Epithelial cell of proximal tubule (primary cell): ENCODE data around the gene TBC1D16. TPM values are rescaled to one million over a fixed set of nuclear protein-coding genes. Genes with fewer than 3 reads are reported as not detected.

Experiments used
- DNase-seq: peaks from one replicate; pipeline ENCODE4 v3.0.0-alpha.2; 2011; ENCODE audit warnings: low read depth
- H3K4me3 ChIP-seq: 2 replicates; pipeline ENCODE4 v1.5.1; 2011; ENCODE audit warnings: low read depth, mild to moderate bottlenecking, low read length
- total RNA-seq: library from RNA; depleted of rRNA; stranded (reverse); fragments of >200 nt; gene quantifications from 2 replicates; pipeline ENCODE4 v1.2.3, GENCODE V29; 2015
- TF ChIP-seq, protein P1 (sequence below): conservative IDR thresholded peaks from 2 replicates; pipeline ENCODE4 v1.5.1; 2012; ENCODE audit warnings: low read depth, mild to moderate bottlenecking, low read length

Gene TBC1D16
- total RNA-seq, 1 donor from 2014 or later, result 19.9 TPM

DNA sequence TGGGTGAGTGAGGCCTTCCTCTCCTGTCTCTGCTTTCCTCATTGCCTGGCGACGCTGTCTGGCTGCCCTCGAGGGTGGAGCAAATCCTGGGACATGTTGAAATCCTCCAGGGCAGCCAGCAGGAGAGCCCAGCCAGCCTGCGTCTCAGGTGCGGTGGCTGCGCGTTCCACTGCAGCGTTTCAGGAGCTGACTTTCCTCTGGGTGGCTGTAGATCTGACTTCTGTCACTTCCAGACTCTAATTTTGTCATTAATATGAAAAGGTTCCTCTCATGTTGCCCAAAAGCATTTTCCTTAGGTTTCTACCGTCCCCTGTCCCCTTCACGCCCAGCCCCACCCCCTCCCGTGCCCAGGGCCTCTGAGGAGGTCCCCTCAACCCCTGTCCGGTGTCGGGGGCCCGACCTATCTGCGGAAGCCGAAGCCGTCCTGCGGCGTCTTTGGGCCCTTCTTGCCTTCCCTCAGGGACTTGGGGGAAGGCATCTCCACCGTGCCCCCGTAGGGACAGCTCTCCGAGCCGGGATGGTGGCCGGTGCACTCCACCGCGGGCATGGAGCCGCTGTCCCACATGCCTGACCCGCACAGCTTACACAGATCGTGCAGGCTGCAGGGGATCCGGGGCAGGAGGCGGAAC, 95.1 kb downstream of the TBC1D16 start:
- TF ChIP-seq, protein P1, sequence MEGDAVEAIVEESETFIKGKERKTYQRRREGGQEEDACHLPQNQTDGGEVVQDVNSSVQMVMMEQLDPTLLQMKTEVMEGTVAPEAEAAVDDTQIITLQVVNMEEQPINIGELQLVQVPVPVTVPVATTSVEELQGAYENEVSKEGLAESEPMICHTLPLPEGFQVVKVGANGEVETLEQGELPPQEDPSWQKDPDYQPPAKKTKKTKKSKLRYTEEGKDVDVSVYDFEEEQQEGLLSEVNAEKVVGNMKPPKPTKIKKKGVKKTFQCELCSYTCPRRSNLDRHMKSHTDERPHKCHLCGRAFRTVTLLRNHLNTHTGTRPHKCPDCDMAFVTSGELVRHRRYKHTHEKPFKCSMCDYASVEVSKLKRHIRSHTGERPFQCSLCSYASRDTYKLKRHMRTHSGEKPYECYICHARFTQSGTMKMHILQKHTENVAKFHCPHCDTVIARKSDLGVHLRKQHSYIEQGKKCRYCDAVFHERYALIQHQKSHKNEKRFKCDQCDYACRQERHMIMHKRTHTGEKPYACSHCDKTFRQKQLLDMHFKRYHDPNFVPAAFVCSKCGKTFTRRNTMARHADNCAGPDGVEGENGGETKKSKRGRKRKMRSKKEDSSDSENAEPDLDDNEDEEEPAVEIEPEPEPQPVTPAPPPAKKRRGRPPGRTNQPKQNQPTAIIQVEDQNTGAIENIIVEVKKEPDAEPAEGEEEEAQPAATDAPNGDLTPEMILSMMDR, result no peak
- DNase-seq, result no peak
- no peak overlapping the region for H3K4me3 ChIP-seq

DNA sequence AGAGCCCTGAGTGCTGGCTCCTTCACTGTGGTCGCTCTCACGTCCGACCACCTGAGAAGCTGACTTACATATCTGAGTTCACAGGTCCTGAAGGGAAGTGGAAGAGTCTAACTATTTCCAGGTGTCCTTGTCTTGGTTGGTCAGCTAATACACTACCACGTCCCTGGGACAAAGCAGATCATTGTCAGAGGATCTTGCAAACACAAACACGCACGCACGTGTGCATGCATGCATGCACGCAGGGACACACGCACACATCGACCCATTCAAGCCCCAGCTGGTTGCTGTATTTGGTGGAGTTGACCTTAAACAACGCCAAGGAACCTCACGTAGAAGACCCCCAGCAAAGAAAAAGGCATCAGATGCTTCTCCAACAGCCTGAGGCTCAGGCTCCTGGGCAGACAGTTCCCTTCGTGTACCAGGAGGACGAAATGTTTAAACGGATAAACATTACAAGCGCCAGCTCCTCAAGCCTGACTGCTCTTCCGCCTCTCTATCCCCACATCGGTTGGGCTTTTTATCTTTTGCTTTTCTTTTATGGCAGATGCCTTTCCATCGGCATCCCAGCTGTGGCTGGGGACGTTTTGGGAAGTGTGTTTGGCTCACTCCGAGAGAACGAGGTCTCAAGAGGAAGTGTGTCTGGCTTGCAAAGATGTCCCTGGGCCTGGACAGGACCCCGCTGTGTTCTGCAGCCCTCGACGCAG, 95.8 kb downstream of the TBC1D16 start:
- TF ChIP-seq, protein P1, result no peak
- H3K4me3 ChIP-seq, result no peak overlapping the region
- no peak for DNase-seq

DNA sequence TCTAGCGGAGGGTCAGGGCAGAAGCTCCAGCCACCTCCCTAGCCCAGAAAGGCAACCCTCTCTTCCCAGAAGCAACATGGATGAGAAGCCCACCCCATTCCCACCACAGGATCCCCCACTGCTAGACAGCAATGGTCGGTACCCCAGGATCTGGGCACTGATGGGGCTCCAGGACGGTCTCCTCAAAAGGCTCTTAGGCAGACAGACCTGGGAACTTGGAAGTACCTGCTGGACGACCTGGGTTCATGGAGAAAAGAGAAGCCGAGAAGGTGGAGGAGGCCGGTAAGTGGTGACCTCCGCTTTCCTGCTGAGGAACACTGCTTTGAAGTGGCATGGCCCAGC, 96.6 kb downstream of the TBC1D16 start:
- no peak overlapping the region for H3K4me3 ChIP-seq
- no peak for DNase-seq
- TF ChIP-seq, protein P1, result no peak

DNA sequence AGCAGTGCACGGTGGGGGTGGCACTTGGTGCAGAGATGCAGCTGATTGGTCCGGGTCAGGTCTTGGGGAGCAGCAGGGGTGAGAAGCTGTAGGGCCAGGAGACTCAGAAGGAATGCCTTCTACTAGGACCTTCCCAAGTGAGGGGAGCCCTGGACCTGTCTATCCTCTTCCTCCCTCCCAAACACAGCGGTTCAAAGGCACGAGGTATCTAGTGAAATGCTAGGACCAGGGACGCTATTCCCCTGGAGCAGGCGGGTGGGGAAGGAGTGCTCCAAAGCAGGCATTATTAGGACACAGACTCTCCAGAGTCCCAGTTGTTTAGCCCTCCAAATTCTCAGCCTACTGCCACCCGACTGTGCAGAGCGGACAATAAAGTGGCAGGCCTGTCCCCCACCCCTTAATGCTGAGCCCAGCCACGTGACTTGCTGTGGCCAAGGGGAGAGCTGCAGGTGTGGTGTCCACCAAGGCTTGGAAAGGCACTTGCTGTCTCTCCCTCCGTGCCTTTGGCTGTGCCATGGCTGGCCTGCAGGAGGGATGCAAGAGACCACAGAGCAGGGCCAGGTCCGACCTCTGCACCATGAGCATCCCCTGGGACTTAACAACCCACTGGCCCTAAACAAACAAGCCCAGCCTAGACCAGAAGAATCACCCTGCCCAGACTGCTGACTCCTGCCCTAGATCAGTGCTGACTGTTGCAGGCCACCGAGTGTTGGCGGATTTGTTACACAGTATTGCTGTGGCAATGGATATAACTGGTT, 97.2 kb downstream of the TBC1D16 start:
- DNase-seq, result no peak
- TF ChIP-seq, protein P1, result no peak
- no peak overlapping the region for H3K4me3 ChIP-seq

DNA sequence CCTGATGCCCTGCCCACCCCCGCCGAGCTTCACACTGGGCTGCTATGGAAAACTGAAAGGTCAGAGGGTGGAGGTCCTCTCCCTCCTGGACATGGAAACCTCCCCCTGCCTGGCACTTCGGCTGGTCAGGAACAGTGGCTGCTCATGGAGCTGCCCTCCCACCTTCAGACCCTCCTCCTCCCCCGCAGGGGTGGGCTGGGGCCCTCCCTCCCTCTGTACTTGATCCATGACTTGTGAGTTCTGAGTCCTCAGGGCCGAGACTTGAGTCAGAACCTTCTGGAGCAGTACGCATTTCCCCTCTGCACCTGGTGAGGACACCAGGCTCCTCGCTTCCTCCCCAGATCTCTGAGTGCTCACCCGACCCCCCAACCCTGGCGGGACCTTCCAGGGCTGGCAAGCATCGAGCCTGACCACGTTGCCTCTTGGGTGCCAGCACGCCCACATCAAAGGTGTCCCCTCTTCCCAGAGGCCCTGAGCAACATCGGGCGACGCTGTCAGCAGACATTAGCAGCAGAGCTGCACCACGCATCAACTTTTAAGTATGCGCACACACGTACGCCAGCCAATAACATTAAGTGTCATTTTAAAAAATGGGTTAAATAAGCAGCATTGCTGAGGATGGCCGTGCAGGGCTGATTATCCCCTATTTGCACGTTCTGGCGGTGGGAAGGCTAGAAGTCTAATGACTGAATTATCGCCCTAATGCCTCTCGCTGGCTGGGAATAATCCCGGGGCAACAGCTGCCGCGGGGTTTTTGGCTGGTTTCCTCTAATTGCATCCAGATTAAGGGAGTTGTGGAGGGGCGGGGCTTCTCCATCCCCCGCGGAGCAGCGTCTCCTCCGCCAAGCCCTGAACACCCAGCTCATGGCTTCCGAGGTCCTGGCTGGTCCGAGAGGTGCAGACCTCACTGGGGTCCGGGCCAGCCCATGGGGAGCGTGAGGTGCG, 98.0 kb downstream of the TBC1D16 start:
- DNase-seq, result no peak
- TF ChIP-seq, protein P1, result no peak
- H3K4me3 ChIP-seq, result no peak overlapping the region

DNA sequence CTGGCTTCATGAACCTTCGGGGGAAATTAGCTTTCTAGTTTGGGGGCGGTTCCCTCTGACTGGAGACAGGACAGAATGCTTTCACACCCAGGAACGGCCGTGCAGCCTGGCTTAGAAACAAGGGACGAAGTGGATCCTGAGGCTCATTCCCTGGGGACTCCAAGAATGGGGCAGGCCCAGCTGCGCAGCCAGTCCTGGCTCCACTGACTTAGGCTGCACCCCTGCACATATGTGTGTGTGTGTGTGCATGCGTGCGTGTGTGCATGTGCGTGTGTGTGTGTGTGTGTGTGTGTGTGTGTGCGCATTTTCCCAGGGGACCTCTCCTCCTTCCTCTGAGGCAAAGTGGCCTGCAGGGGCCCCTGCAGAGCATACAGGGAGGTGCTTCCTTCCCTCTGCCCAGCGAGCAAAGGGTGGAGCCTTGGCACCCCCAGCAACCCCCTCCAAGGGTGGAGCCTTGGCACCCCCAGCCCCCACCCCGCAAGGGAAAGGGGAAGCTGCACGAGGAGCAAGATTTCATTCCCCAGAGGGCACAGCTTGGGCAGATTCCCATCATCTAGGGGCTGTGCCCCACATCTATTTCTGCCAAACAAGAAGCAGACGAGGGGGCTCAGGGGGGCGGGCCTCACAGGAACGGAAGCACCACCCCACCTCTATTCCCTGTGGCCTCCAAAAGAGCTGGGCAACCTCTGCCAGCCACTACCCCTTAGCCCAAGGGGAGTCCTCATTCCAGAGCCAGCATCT, 98.9 kb downstream of the TBC1D16 start:
- TF ChIP-seq, protein P1, result no peak
- no peak for DNase-seq
- no peak overlapping the region for H3K4me3 ChIP-seq
